ENCODE measurements around the gene UCMA. TPM values are rescaled to one million over a fixed set of nuclear protein-coding genes. Genes with fewer than 3 reads are reported as not detected.

The UCMA gene
- total RNA-seq, 6 donors from 2014 or later = not detected

DNA sequence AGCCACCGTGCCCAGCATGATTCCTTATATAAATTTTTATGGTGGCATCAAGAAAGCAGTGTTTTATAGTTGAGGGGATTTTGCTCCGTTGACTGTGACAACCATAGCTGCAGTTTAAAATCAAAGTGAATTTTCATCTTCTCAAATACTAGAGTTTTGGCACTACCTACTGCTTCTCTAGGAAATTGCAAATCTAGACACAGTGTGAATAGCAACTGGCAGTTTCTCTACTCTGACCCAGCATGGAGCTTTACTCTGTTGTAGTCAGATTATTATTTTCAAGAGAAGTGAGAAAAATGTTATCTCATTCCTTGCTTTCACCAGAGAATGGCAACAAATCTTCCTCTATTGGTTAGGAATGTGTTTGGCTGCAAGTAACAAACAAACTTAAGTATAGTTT, 49.9 kb downstream of the UCMA start:
- Histone ChIP-seq H3K4me3 (no peak overlapping the region), H3K36me3 (no peaks in the 10 kb centered on the region), H3K27me3 (no peaks in the 10 kb centered on the region), H3K27ac (no peak overlapping the region), H3K9me3 (no peaks in the 10 kb centered on the region), H3K4me1 (no peaks in the 10 kb centered on the region)
- WGBS, 2 donors = 57 to 72% methylated on average over 2 of the region's 2 CpGs
- no peak for ATAC-seq (ENCODE audit: low FRiP score in 2 of 2)
- no peak for DNase-seq
- no peak for TF ChIP-seq POLR2A (IDR thresholded peaks at IDR 0.05)
- no peak for TF ChIP-seq EP300 (IDR thresholded peaks at IDR 0.05)
- TF ChIP-seq CTCF (IDR thresholded peaks at IDR 0.05) = no peak
- no peak for TF ChIP-seq POLR2AphosphoS5 (IDR thresholded peaks at IDR 0.05)

GRCh38 chr10:13183625-13184024, 50.5 kb downstream of the UCMA start:
- H3K36me3 ChIP-seq = no peaks in the 10 kb centered on the region
- ATAC-seq (ENCODE audit: low FRiP score in 2 of 2) (no peak), DNase-seq (no peak)
- H3K9me3 ChIP-seq = no peaks in the 10 kb centered on the region
- no peaks in the 10 kb centered on the region for H3K27me3 ChIP-seq
- TF ChIP-seq POLR2AphosphoS5 (IDR thresholded peaks at IDR 0.05) (no peak), POLR2A (IDR thresholded peaks at IDR 0.05) (no peak), EP300 (IDR thresholded peaks at IDR 0.05) (no peak), CTCF (IDR thresholded peaks at IDR 0.05) (no peak)
- no peak overlapping the region for H3K4me3 ChIP-seq
- H3K27ac ChIP-seq = no peak overlapping the region
- no peaks in the 10 kb centered on the region for H3K4me1 ChIP-seq
- 75 to 89% methylated on average over 5 of the region's 5 CpGs for WGBS, 2 donors

- Histone ChIP-seq H3K4me3 (no peak overlapping the region), H3K27ac (no peak overlapping the region), H3K27me3 (no peaks in the 10 kb centered on the region), H3K9me3 (no peaks in the 10 kb centered on the region), H3K4me1 (no peaks in the 10 kb centered on the region), H3K36me3 (no peaks in the 10 kb centered on the region)
- TF ChIP-seq POLR2AphosphoS5 (IDR thresholded peaks at IDR 0.05) = no peak
- TF ChIP-seq EP300 (IDR thresholded peaks at IDR 0.05) = no peak
- no peak for TF ChIP-seq CTCF (IDR thresholded peaks at IDR 0.05)
- no peak for TF ChIP-seq POLR2A (IDR thresholded peaks at IDR 0.05)
- no peak for ATAC-seq (ENCODE audit: low FRiP score in 2 of 2)
- no peak for DNase-seq
- WGBS, 2 donors = 92 to 94% methylated on average over 1 of the region's 1 CpG
These were observed 51.8 kb downstream of the UCMA start for GRCh38 chr10:13182424-13182823.

DNA sequence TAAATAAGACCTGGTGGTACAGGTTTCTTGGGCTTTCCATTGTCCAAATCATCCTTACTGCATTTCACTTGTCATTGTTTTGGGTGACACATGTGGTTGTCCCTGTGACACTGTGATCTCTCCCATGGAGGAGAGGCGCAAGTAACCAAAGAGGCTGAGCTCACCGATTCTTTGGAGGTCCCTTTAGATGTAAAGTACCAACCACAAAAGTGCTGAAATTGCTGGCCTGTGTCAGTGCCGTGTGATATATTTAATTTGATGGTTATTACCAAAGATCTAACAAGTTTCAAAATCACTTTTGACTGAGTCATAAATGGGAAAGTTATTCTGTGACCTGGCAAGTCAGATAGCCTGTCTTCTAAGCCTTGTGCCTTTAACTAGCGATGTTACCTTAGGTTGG, 53.4 kb downstream of the UCMA start:
- WGBS, 2 donors = 86 to 93% methylated on average over 4 of the region's 4 CpGs
- TF ChIP-seq POLR2A (IDR thresholded peaks at IDR 0.05) (no peak), POLR2AphosphoS5 (IDR thresholded peaks at IDR 0.05) (no peak), EP300 (IDR thresholded peaks at IDR 0.05) (no peak), CTCF (IDR thresholded peaks at IDR 0.05) (no peak)
- Histone ChIP-seq H3K4me1 (no peaks in the 10 kb centered on the region), H3K27me3 (no peaks in the 10 kb centered on the region), H3K36me3 (no peaks in the 10 kb centered on the region), H3K27ac (no peak overlapping the region), H3K4me3 (no peak overlapping the region), H3K9me3 (no peaks in the 10 kb centered on the region)
- ATAC-seq (ENCODE audit: low FRiP score in 2 of 2) (no peak), DNase-seq (no peak)

DNA sequence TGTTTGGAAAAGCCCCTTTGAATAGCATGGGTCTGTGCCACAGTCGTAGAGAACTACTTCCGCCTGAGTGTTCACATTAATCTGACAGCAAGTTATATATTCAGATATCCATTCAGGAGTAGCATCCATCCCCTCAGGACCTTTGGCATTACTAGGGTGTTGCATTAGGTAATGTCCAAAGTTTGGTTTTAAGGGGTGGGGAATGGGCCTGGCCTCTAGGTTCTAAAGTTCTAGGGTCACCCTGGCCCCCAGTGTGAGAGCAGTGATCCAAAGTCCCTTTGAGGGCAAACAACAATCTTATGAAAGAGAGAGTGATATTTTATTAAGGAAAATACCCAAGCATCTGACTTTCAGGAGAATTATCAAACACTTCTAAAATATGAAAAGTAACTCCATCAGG, 60.6 kb downstream of the UCMA start:
- WGBS, 2 donors = 97 to 100% methylated on average over 2 of the region's 2 CpGs
- Histone ChIP-seq H3K4me1 (no peaks in the 10 kb centered on the region), H3K36me3 (no peaks in the 10 kb centered on the region), H3K9me3 (no peaks in the 10 kb centered on the region), H3K27ac (no peak overlapping the region), H3K4me3 (no peak overlapping the region), H3K27me3 (no peaks in the 10 kb centered on the region)
- ATAC-seq (ENCODE audit: low FRiP score in 2 of 2) (no peak), DNase-seq (no peak)
- no peak for TF ChIP-seq EP300 (IDR thresholded peaks at IDR 0.05)

Small RNAs within 50 kb of the gene (small RNA-seq; reads per million reads assigned to genes)
- 0 reads per million in 4 donors for gene RNU6-6P

Other genes with a start within 250 kb of the UCMA start
- gene CCDC3, start 232.7 kb downstream of the UCMA start, total RNA-seq = 10 to 100 TPM in 1 of 6 donors, 1 to 10 TPM in 4, under 1 TPM in 1; 0.98 to 13.1 (median 5.7) TPM
- 10 to 100 TPM; 35.3 to 60.1 (median 52.2) TPM for gene OPTN, start 134.2 kb downstream of the UCMA start, total RNA-seq
- 10 to 100 TPM in 1 of 6 donors, 1 to 10 TPM in 1, under 1 TPM in 3, not detected in 1; 0.49 to 18.6 (median 0.61) TPM for gene MCM10, start 72.8 kb downstream of the UCMA start, total RNA-seq
- gene PHYH, start 65.7 kb upstream of the UCMA start, total RNA-seq = 10 to 100 TPM; 15.2 to 38.3 (median 27.8) TPM
- gene SEPHS1, start 113.9 kb upstream of the UCMA start, total RNA-seq = 10 to 100 TPM in 5 of 6 donors, 1 to 10 TPM in 1; 10.0 to 41.9 (median 33.8) TPM

Data from upper lobe of left lung (tissue), 6 donors.